Measurements from ENCODE around the gene CCDC182. TPM values are rescaled to one million over a fixed set of nuclear protein-coding genes. Genes with fewer than 3 reads are reported as not detected.

The CCDC182 gene
- total and polyA plus RNA-seq, 9 of the 15 experiments (the other 6 are each of a cell fraction or from before 2014, with no cell fraction given): not detected

- TF ChIP-seq CEBPZ (IDR thresholded peaks at IDR 0.05; ENCODE audit: borderline replicate concordance, low read depth, low read length) (no peak), CEBPB (tag; IDR thresholded peaks at IDR 0.05) (no peak), ZNF41 (CRISPR knock-in tag; conservative IDR thresholded peaks at IDR 0.05) (no peak), TEAD4 (IDR thresholded peaks at IDR 0.05; ENCODE audit: low read length) (no peak), TEAD4 (CRISPR knock-in tag; IDR thresholded peaks at IDR 0.05; ENCODE audit: borderline replicate concordance) (no peak), PRMT5 (CRISPR knock-in tag; IDR thresholded peaks at IDR 0.05) (no peak), TOE1 (IDR thresholded peaks at IDR 0.05; ENCODE audit: borderline replicate concordance) (no peak), TOE1 (CRISPR knock-in tag; IDR thresholded peaks at IDR 0.05; ENCODE audit: borderline replicate concordance, low read depth) (no peak), PATZ1 (CRISPR knock-in tag; IDR thresholded peaks at IDR 0.05; ENCODE audit: borderline replicate concordance) (no peak), ZNF197 (CRISPR knock-in tag; IDR thresholded peaks at IDR 0.05; ENCODE audit: low read depth) (no peak), ZC3H11A (IDR thresholded peaks at IDR 0.05; ENCODE audit: low read depth, low read length) (no peak)
These were observed 38.3 kb downstream of the CCDC182 start (continued) for GRCh38 chr17:57706761-57707160.
